ENCODE data around the gene PLCL2. TPM values are rescaled to one million over a fixed set of nuclear protein-coding genes. Genes with fewer than 3 reads are reported as not detected.

Gene PLCL2
- total and polyA plus RNA-seq, 2 donors (not counting 3 experiments of a cell fraction or from before 2014, with no cell fraction given), result 2.3 to 10.7 TPM

GRCh38 chr3:17121336-17121735 lies 236.6 kb downstream of the PLCL2 start:
- CTCF ChIA-PET, result no interaction called here
- Histone ChIP-seq H2AFZ (ENCODE audit: low read depth, low read length) (no peak overlapping the region), H3K27me3 (ENCODE audit: control insufficient read depth in 2 of 2, insufficient read depth in 2 of 2, low read length in 2 of 2) (no peaks in the 10 kb centered on the region), H3K9me3 (replicated peaks; ENCODE audit: control insufficient read depth, insufficient read depth, low read length) (no peaks in the 10 kb centered on the region), H3K4me3 (replicated peaks in 1 of 3; ENCODE audit: insufficient read depth in 1 of 3, low read depth in 1 of 3, low read length in 3 of 3) (no peak overlapping the region), H3K4me1 (ENCODE audit: control insufficient read depth, extremely low read depth, insufficient read depth, low read length) (no peaks in the 10 kb centered on the region), H3K79me2 (ENCODE audit: control insufficient read depth, insufficient read depth, low read length) (no peaks in the 10 kb centered on the region), H3K27ac (ENCODE audit: insufficient read depth, low read depth, low read length) (no peak overlapping the region), H3K36me3 (ENCODE audit: control insufficient read depth in 2 of 2, extremely low read depth in 1 of 2, insufficient read depth in 2 of 2, low read length in 2 of 2) (no peaks in the 10 kb centered on the region), H3K4me2 (ENCODE audit: insufficient read depth, low read length) (no peak overlapping the region), H4K20me1 (replicated peaks; ENCODE audit: control insufficient read depth, extremely low read depth, insufficient read depth, low read length) (no peaks in the 10 kb centered on the region), H3K9ac (replicated peaks; ENCODE audit: extremely low read depth, insufficient read depth, low read length) (no peak overlapping the region), H3K9me1 (replicated peaks; ENCODE audit: control insufficient read depth, extremely low read depth, insufficient read depth, low read length) (no peaks in the 10 kb centered on the region)
- intact Hi-C loops (cut with micrococcal nuclease), result no loop called here
- FAIRE-seq (no peak), DNase-seq (ENCODE audit: low read depth, low spot score) (no peak)
- POLR2A ChIA-PET, result no interaction called here
- dilution Hi-C loops (cut with MboI; ENCODE audit: extremely low pct_ligation_motif_present, low sequenced_read_pairs), result no loop called here
- BruUV-seq (replicated peaks), result no TSS peak
- TF ChIP-seq JUN (IDR thresholded peaks at IDR 0.05; ENCODE audit: borderline replicate concordance, insufficient read depth, insufficient read length, low read depth) (no peak), FOS (IDR thresholded peaks at IDR 0.05; ENCODE audit: borderline replicate concordance, insufficient read depth, low read length) (no peak), MAX (IDR thresholded peaks at IDR 0.05; ENCODE audit: insufficient read depth, insufficient read length) (no peak), EZH2 (IDR thresholded peaks at IDR 0.05; ENCODE audit: borderline replicate concordance, low read depth, low read length, severe bottlenecking) (no peak), CTCF (IDR thresholded peaks at IDR 0.05; ENCODE audit: extremely low read depth in 1 of 2, insufficient read depth in 1 of 2, low read depth in 1 of 2, low read length in 2 of 2) (no peak), GATA2 (IDR thresholded peaks at IDR 0.05; ENCODE audit: insufficient read depth, insufficient read length, low read depth, low read length) (no peak), MYC (IDR thresholded peaks at IDR 0.05; ENCODE audit: low read depth, low read length) (no peak), POLR2AphosphoS5 (IDR thresholded peaks at IDR 0.05; ENCODE audit: insufficient read depth, low read depth, low read length) (no peak), POLR2A (IDR thresholded peaks at IDR 0.05; ENCODE audit: low read depth, low read length) (no peak)
